ENCODE results near the gene BPI.

Gene BPI

DNA sequence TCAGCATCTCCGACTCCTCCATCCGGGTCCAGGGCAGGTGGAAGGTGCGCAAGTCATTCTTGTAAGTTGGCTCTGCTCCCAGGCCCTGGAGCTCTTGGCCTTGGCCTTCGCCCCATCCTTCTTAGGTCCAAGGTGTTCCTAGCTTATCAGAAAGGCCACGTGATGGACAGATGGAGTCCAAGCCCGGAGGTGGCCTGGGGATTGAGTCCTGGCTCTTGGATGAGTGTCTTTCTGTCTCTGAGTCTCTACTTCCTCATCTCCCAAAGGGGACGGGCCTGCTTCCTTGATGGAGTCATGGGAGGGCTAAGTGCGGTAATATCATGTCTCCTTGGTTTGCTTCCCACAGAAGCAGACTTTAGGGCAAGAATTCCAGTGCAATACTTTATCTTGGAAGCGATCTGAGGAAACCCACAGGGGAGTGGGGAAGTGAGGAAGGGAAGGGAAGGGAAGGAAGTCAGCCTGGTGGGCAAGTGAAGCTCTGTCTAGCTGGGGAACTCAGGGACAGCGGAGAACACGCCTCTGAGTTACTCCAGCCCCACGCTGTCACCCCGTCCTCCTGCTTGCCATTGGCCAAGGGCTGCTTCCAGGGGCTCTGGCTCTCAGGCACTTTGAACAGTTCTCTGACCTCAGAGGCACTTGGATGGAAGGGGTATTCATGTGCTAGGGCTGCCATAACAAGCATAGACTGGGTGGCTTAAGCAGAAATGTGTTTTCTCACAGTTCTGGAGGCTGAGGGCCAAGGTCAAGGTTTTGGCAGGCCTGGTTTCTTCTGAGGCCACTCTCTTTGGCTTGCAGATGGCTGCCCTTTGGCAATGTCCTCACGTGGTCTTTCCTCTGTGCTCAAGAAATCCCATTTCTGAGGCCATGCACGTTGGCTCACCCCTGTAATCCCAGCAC lies 47.2 kb downstream of the BPI start:
- H3K27ac ChIP-seq (ENCODE audit: low read depth, low read length, poor library complexity, severe bottlenecking) = no peak overlapping the region
- H3K4me1 ChIP-seq (ENCODE audit: insufficient read depth, low read length, severe bottlenecking) = no peaks in the 10 kb centered on the region
- no peaks in the 10 kb centered on the region for H3K79me2 ChIP-seq (ENCODE audit: insufficient read depth, low read length)
- no peak overlapping the region for H3K4me2 ChIP-seq (ENCODE audit: low read length)
- 0 out of 2 replicates have a peak, but pooled peaks cover 3% of the 10 kb centered on the region for H3K27me3 ChIP-seq (ENCODE audit: insufficient read depth, low read length)
- H3K36me3 ChIP-seq (ENCODE audit: insufficient read depth, low read length) = no peaks in the 10 kb centered on the region
- no peaks in the 10 kb centered on the region for H4K20me1 ChIP-seq (ENCODE audit: insufficient read depth, low read length)
- no peaks in the 10 kb centered on the region for H3K9me3 ChIP-seq (ENCODE audit: low read length)
- H3K9ac ChIP-seq (ENCODE audit: low read length) = no peak overlapping the region
- H2AFZ ChIP-seq (ENCODE audit: low read length) = no peak overlapping the region
- no peak overlapping the region for H3K4me3 ChIP-seq (ENCODE audit: low read depth, low read length, poor library complexity, severe bottlenecking)
- TF ChIP-seq, protein P1, sequence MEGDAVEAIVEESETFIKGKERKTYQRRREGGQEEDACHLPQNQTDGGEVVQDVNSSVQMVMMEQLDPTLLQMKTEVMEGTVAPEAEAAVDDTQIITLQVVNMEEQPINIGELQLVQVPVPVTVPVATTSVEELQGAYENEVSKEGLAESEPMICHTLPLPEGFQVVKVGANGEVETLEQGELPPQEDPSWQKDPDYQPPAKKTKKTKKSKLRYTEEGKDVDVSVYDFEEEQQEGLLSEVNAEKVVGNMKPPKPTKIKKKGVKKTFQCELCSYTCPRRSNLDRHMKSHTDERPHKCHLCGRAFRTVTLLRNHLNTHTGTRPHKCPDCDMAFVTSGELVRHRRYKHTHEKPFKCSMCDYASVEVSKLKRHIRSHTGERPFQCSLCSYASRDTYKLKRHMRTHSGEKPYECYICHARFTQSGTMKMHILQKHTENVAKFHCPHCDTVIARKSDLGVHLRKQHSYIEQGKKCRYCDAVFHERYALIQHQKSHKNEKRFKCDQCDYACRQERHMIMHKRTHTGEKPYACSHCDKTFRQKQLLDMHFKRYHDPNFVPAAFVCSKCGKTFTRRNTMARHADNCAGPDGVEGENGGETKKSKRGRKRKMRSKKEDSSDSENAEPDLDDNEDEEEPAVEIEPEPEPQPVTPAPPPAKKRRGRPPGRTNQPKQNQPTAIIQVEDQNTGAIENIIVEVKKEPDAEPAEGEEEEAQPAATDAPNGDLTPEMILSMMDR (IDR thresholded peaks at IDR 0.05; ENCODE audit: low read length) = no peak
- TF ChIP-seq EZH2 (IDR thresholded peaks at IDR 0.05; ENCODE audit: borderline replicate concordance, low read length) = no peak
- H3F3A ChIP-seq (ENCODE audit: insufficient read depth, low read length) = no peaks in the 10 kb centered on the region
- no peaks in the 10 kb centered on the region for H3K9me2 ChIP-seq (ENCODE audit: low read depth, low read length)

DNA sequence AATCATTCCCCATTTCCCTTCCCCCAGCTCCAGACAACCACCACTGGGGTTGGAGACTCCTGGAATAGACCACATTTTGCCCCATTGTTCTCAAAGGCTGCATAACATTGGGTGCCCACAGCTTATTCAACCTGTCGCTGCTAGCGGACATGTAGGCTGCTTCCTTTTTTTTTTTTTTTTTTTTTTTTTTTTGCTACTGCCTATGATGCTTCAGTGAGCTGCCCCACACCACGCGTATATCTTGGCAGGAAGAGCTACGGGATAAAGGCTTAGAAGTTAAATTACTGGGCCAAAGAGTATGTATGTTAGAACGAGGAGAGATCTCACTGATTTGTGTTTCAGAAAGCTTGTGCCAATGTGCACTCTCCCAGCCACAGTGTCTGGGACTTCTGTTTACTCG lies 49.4 kb downstream of the BPI start:
- Histone ChIP-seq H3K79me2 (ENCODE audit: insufficient read depth, low read length) (no peaks in the 10 kb centered on the region), H3K9me3 (ENCODE audit: low read length) (no peaks in the 10 kb centered on the region), H2AFZ (ENCODE audit: low read length) (no peak overlapping the region), H4K20me1 (ENCODE audit: insufficient read depth, low read length) (no peaks in the 10 kb centered on the region), H3K27me3 (ENCODE audit: insufficient read depth, low read length) (0 out of 2 replicates have a peak, but pooled peaks cover 3% of the 10 kb centered on the region), H3K36me3 (ENCODE audit: insufficient read depth, low read length) (no peaks in the 10 kb centered on the region), H3K27ac (ENCODE audit: low read depth, low read length, poor library complexity, severe bottlenecking) (no peak overlapping the region), H3K4me3 (ENCODE audit: low read depth, low read length, poor library complexity, severe bottlenecking) (no peak overlapping the region), H3K4me1 (ENCODE audit: insufficient read depth, low read length, severe bottlenecking) (no peaks in the 10 kb centered on the region), H3F3A (ENCODE audit: insufficient read depth, low read length) (no peaks in the 10 kb centered on the region), H3K4me2 (ENCODE audit: low read length) (no peak overlapping the region), H3K9ac (ENCODE audit: low read length) (no peak overlapping the region), H3K9me2 (ENCODE audit: low read depth, low read length) (no peaks in the 10 kb centered on the region)
- TF ChIP-seq, protein P1 (IDR thresholded peaks at IDR 0.05; ENCODE audit: low read length) = no peak
- TF ChIP-seq EZH2 (IDR thresholded peaks at IDR 0.05; ENCODE audit: borderline replicate concordance, low read length) = no peak

DNA sequence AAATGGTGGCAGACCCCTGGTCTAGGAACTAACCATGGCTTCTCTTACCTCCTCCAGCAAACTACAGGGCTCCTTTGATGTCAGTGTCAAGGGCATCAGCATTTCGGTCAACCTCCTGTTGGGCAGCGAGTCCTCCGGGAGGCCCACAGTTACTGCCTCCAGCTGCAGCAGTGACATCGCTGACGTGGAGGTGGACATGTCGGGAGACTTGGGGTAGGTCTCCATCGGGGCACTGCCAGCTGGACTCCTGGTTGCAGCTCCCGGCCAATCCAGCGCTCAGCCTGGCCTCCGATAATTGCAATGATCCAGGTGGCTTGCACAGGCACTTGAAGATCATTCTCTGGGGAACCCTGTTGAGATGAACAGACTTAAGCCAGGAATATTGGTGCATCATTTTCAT lies 50.3 kb downstream of the BPI start:
- Histone ChIP-seq H3K4me1 (ENCODE audit: insufficient read depth, low read length, severe bottlenecking) (no peaks in the 10 kb centered on the region), H3K36me3 (ENCODE audit: insufficient read depth, low read length) (no peaks in the 10 kb centered on the region), H3K79me2 (ENCODE audit: insufficient read depth, low read length) (no peaks in the 10 kb centered on the region), H3K9me2 (ENCODE audit: low read depth, low read length) (no peaks in the 10 kb centered on the region), H4K20me1 (ENCODE audit: insufficient read depth, low read length) (no peaks in the 10 kb centered on the region), H3K4me3 (ENCODE audit: low read depth, low read length, poor library complexity, severe bottlenecking) (no peak overlapping the region), H3K4me2 (ENCODE audit: low read length) (no peak overlapping the region), H3F3A (ENCODE audit: insufficient read depth, low read length) (no peaks in the 10 kb centered on the region), H3K27ac (ENCODE audit: low read depth, low read length, poor library complexity, severe bottlenecking) (no peak overlapping the region), H3K9me3 (ENCODE audit: low read length) (no peaks in the 10 kb centered on the region), H2AFZ (ENCODE audit: low read length) (no peak overlapping the region), H3K27me3 (ENCODE audit: insufficient read depth, low read length) (0 out of 2 replicates have a peak, but pooled peaks cover 3% of the 10 kb centered on the region), H3K9ac (ENCODE audit: low read length) (no peak overlapping the region)
- TF ChIP-seq EZH2 (IDR thresholded peaks at IDR 0.05; ENCODE audit: borderline replicate concordance, low read length) = no peak
- TF ChIP-seq, protein P1 (IDR thresholded peaks at IDR 0.05; ENCODE audit: low read length) = no peak
